Smooth muscle cell (in vitro differentiated cells): ENCODE results near the gene ATG101. TPM values are rescaled to one million over a fixed set of nuclear protein-coding genes. Genes with fewer than 3 reads are reported as not detected.

Experiments
- DNase-seq: peaks from one replicate; lab custom pipeline; 2025; ENCODE audit not compliant: unreplicated experiment; lab: John Stamatoyannopoulos, UW
- H2AFZ ChIP-seq: fragments of 200-600 bp; sonication (generic); 2 replicates; pipeline ENCODE4 v1.6.0; 2016; ENCODE audit warnings: antibody characterized with exemption, low read depth, mild to moderate bottlenecking
- H3F3A ChIP-seq: fragments of 200-600 bp; sonication (generic); 2 replicates; pipeline ENCODE4 v1.6.0; 2017; ENCODE audit warnings: antibody characterized with exemption, low read depth
- H3K27ac ChIP-seq: fragments of 200-600 bp; sonication (generic); 2 replicates; pipeline ENCODE4 v1.5.1; 2016; ENCODE audit warnings: low read depth, mild to moderate bottlenecking
- H3K27me3 ChIP-seq: fragments of 200-600 bp; sonication (generic); 2 replicates; pipeline ENCODE4 v1.6.1; 2016; ENCODE audit warnings: low read depth, mild to moderate bottlenecking
- H3K36me3 ChIP-seq: fragments of 200-600 bp; sonication (generic); 2 replicates; pipeline ENCODE4 v1.5.1; 2016; ENCODE audit warnings: low read depth
- H3K4me1 ChIP-seq: fragments of 200-600 bp; sonication (generic); 2 replicates; pipeline ENCODE4 v1.5.1; 2016; ENCODE audit warnings: low read depth
- H3K4me2 ChIP-seq: fragments of 200-600 bp; sonication (generic); 2 replicates; pipeline ENCODE4 v1.6.0; 2016; ENCODE audit warnings: mild to moderate bottlenecking
- H3K4me3 ChIP-seq: fragments of 200-600 bp; sonication (generic); 2 replicates; pipeline ENCODE4 v1.5.1; 2016; ENCODE audit warnings: mild to moderate bottlenecking
- H3K79me2 ChIP-seq: fragments of 200-600 bp; sonication (generic); 2 replicates; pipeline ENCODE4 v1.6.0; 2016; ENCODE audit warnings: low read depth, mild to moderate bottlenecking
- H3K9ac ChIP-seq: fragments of 200-600 bp; sonication (generic); 2 replicates; pipeline ENCODE4 v1.6.0; 2016; ENCODE audit warnings: low read depth
- H3K9me3 ChIP-seq: fragments of 200-600 bp; sonication (generic); replicated peaks from 2 replicates; pipeline ENCODE4 v1.5.1; 2016; ENCODE audit warnings: low read depth
- H4K20me1 ChIP-seq: fragments of 200-600 bp; sonication (generic); 2 replicates; pipeline ENCODE4 v1.6.0; 2016; ENCODE audit warnings: low read depth
- CTCF ChIP-seq: fragments of 200-600 bp; sonication (generic); IDR thresholded peaks from 2 replicates; pipeline ENCODE4 v1.5.1; 2017; ENCODE audit warnings: borderline replicate concordance, mild to moderate bottlenecking, antibody characterized with exemption; ENCODE audit not compliant: insufficient read depth, poor library complexity, severe bottlenecking
- WGBS: methylation state at CpG from one replicate; pipeline ENCODE4 v1.1.7; 2016; ENCODE audit warnings: low lambda C conversion rate; 5-methylcytosine and 5-hydroxymethylcytosine counted together
- polyA plus RNA-seq: library from polyadenylated mRNA; unstranded; fragments of >200 nt; fragmentation: Nextera tagmentation; extraction: Ambion mirVana; gene quantifications from 2 replicates; pipeline ENCODE4 v1.2.1, GENCODE V29; 2016
- total RNA-seq: library from RNA; depleted of rRNA; stranded (reverse); fragments of >200 nt; gene quantifications from 2 replicates; pipeline ENCODE4 v1.2.3, GENCODE V29; 2014

The ATG101 gene
- total and polyA plus RNA-seq, 2 experiments from 2014 or later: 73.4 to 114 TPM

- H3K27me3 ChIP-seq: no peaks in the 10 kb centered on the region
- H3K4me2 ChIP-seq: no peak overlapping the region
- H3K36me3 ChIP-seq: no peaks in the 10 kb centered on the region
- no peaks in the 10 kb centered on the region for H3F3A ChIP-seq
- H3K27ac ChIP-seq: no peak overlapping the region
- no peaks in the 10 kb centered on the region for H3K9me3 ChIP-seq
- peak; percentile 99 for TF ChIP-seq CTCF
- peaks cover 25% of the 10 kb centered on the region for H4K20me1 ChIP-seq
- H3K4me1 ChIP-seq: no peaks in the 10 kb centered on the region
- no peaks in the 10 kb centered on the region for H3K79me2 ChIP-seq
- no peak for DNase-seq
- 43% methylated on average over 11 of the region's 11 CpGs for WGBS
- no peak overlapping the region for H3K9ac ChIP-seq
- H3K4me3 ChIP-seq: no peak overlapping the region
- no peak overlapping the region for H2AFZ ChIP-seq
These were observed 13.3 kb downstream of the ATG101 start for GRCh38 chr12:52082988-52083637.

GRCh38 chr12:52083638-52083996 lies 13.8 kb downstream of the ATG101 start:
- Histone ChIP-seq H2AFZ (no peak overlapping the region), H3K36me3 (no peaks in the 10 kb centered on the region), H3K4me2 (no peak overlapping the region), H3K9me3 (no peaks in the 10 kb centered on the region), H3K27me3 (no peaks in the 10 kb centered on the region), H3K4me3 (no peak overlapping the region), H3K9ac (no peak overlapping the region), H3F3A (no peaks in the 10 kb centered on the region), H3K27ac (no peak overlapping the region), H3K4me1 (no peaks in the 10 kb centered on the region), H4K20me1 (peaks cover 20% of the 10 kb centered on the region), H3K79me2 (no peaks in the 10 kb centered on the region)
- no peak for DNase-seq
- TF ChIP-seq CTCF: no peak
- WGBS: 24% methylated on average over 2 of the region's 2 CpGs

GRCh38 chr12:52084491-52085231 lies 14.9 kb downstream of the ATG101 start:
- Histone ChIP-seq H3K9me3 (no peaks in the 10 kb centered on the region), H3K4me1 (no peaks in the 10 kb centered on the region), H3F3A (no peaks in the 10 kb centered on the region), H3K79me2 (no peaks in the 10 kb centered on the region), H4K20me1 (peaks cover 11% of the 10 kb centered on the region), H3K27me3 (no peaks in the 10 kb centered on the region), H3K36me3 (no peaks in the 10 kb centered on the region), H3K4me2 (no peak overlapping the region), H2AFZ (no peak overlapping the region), H3K4me3 (no peak overlapping the region), H3K27ac (no peak overlapping the region), H3K9ac (no peak overlapping the region)
- no peak for TF ChIP-seq CTCF
- DNase-seq: no peak
- WGBS: 82% methylated on average over 9 of the region's 9 CpGs
